ENCODE results near the gene RPS6KA4. TPM values are rescaled to one million over a fixed set of nuclear protein-coding genes. Genes with fewer than 3 reads are reported as not detected.

Gene RPS6KA4
- polyA plus RNA-seq, 1 donor (not counting 4 experiments of a cell fraction or from before 2014, with no cell fraction given): 52.4 TPM

DNA sequence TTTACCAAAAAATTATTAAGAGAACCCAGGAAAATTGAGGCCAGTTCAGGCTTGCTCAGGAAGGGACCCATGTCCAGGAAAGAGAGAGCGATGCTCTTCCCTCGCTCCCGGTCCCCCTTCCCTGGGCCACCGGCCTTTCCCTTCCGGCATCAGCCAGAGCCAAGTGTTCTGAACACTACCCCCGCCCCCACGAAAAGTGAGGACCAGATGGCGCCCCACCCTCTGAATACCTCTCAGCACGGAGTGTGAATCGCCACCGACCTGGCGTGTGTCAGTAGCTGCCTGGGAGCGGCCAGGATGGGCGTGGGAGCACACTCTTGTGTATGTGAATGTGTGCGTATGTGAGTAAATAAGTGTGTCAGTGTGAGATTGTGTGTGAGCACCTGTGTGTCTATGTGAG, 20.2 kb downstream of the RPS6KA4 start:
- no peak overlapping the region for H3K27ac ChIP-seq (ENCODE audit: control insufficient read depth, insufficient read depth, low read length)
- no peak overlapping the region for H3K9ac ChIP-seq (ENCODE audit: control insufficient read depth, extremely low read depth, insufficient read depth, low read length)
- peaks cover 9% of the 10 kb centered on the region for H3K27me3 ChIP-seq (ENCODE audit: control insufficient read depth, extremely low read depth, insufficient read depth, low read length)
- peak overlapping the region in 1 of 3 experiments; percentile 5 for H3K4me3 ChIP-seq (ENCODE audit: control insufficient read depth in 2 of 3, extremely low read depth in 1 of 3, insufficient read depth in 2 of 3, low read depth in 1 of 3, low read length in 3 of 3)
- H2AFZ ChIP-seq (ENCODE audit: control insufficient read depth, low read length): peak overlapping the region; percentile 47
- dilution Hi-C loops (cut with MboI; ENCODE audit: extremely low pct_ligation_motif_present, low sequenced_read_pairs): no loop called here
- H3K79me2 ChIP-seq (ENCODE audit: control insufficient read depth, insufficient read depth, low read length): no peaks in the 10 kb centered on the region
- peak; percentile 26 for FAIRE-seq
- peaks cover 16% of the 10 kb centered on the region for H3K4me1 ChIP-seq (ENCODE audit: control insufficient read depth, extremely low read depth, insufficient read depth, low read length)
- no peaks in the 10 kb centered on the region for H4K20me1 ChIP-seq (ENCODE audit: control insufficient read depth, extremely low read depth, insufficient read depth, low read length)
- no peak for DNase-seq (ENCODE audit: low read depth, low spot score)
- no peaks in the 10 kb centered on the region for H3K36me3 ChIP-seq (ENCODE audit: control insufficient read depth in 2 of 2, extremely low read depth in 1 of 2, insufficient read depth in 2 of 2, low read length in 2 of 2)
- TF ChIP-seq EZH2 (IDR thresholded peaks at IDR 0.05; ENCODE audit: low read length): no peak
- TF ChIP-seq, protein P1, sequence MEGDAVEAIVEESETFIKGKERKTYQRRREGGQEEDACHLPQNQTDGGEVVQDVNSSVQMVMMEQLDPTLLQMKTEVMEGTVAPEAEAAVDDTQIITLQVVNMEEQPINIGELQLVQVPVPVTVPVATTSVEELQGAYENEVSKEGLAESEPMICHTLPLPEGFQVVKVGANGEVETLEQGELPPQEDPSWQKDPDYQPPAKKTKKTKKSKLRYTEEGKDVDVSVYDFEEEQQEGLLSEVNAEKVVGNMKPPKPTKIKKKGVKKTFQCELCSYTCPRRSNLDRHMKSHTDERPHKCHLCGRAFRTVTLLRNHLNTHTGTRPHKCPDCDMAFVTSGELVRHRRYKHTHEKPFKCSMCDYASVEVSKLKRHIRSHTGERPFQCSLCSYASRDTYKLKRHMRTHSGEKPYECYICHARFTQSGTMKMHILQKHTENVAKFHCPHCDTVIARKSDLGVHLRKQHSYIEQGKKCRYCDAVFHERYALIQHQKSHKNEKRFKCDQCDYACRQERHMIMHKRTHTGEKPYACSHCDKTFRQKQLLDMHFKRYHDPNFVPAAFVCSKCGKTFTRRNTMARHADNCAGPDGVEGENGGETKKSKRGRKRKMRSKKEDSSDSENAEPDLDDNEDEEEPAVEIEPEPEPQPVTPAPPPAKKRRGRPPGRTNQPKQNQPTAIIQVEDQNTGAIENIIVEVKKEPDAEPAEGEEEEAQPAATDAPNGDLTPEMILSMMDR (optimal IDR thresholded peaks at IDR 0.05 in 1 of 3, IDR thresholded peaks at IDR 0.05 in 1 of 3, conservative IDR thresholded peaks at IDR 0.05 in 1 of 3; ENCODE audit: extremely low read depth in 1 of 3, insufficient read depth in 2 of 3, low read length in 3 of 3): no peak
- H3K9me1 ChIP-seq (ENCODE audit: control insufficient read depth, extremely low read depth, insufficient read depth, low read length): no peaks in the 10 kb centered on the region
- H3K4me2 ChIP-seq (ENCODE audit: control insufficient read depth, extremely low read depth, insufficient read depth, low read depth, low read length): peak overlapping the region; percentile 64
- H3K9me3 ChIP-seq (ENCODE audit: control insufficient read depth, low read depth, low read length): no peaks in the 10 kb centered on the region

DNA sequence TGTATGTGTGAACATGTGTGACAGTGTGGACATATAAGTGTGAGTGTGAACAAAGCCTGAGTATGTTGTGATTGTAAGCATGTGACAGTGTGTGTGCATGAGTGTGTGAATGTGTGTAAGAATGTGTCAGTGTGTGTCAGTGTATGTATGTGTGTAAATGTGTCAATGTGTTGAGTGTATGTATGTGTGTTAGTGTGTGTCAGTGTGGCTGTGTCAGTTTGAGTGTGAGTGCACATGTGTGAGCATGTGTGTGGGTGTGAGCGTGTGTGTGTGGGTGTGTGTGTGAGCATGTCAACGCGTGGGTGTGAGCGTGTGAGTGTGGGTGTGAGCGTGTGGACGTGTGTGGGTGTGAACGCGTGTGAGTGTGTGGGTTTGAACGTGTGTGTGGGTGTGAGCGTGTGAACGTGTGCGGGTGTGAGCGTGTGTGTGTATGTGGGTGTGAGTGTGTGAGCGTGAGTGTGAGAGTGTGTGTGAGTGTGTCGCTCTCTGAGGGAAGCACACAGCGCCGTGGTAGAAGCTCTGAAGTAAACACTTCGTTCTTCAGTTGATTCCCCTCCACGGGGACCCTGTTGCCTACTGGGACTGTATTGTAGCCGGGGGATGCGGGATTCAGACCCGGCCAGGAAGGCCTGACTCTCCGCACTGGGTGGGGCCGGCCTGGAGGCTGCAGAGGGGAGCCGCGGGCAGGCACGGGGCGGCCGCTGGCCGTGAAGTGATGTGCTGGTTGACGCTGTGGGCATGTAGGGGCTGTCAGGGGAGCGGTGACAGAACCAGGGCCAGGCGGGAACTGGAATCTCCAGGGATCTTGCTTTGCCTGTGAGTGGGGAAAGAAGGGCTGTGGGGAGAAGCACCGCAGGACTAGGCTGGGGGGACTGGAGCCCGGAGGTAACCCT, 21.1 kb downstream of the RPS6KA4 start:
- H3K4me3 ChIP-seq (ENCODE audit: control insufficient read depth in 2 of 3, extremely low read depth in 1 of 3, insufficient read depth in 2 of 3, low read depth in 1 of 3, low read length in 3 of 3): no peak overlapping the region
- no peak overlapping the region for H3K27ac ChIP-seq (ENCODE audit: control insufficient read depth, insufficient read depth, low read length)
- H3K4me2 ChIP-seq (ENCODE audit: control insufficient read depth, extremely low read depth, insufficient read depth, low read depth, low read length): no peak overlapping the region
- TF ChIP-seq, protein P1 (optimal IDR thresholded peaks at IDR 0.05 in 1 of 3, IDR thresholded peaks at IDR 0.05 in 1 of 3, conservative IDR thresholded peaks at IDR 0.05 in 1 of 3; ENCODE audit: extremely low read depth in 1 of 3, insufficient read depth in 2 of 3, low read length in 3 of 3): no peak
- TF ChIP-seq EZH2 (IDR thresholded peaks at IDR 0.05; ENCODE audit: low read length): no peak
- H3K4me1 ChIP-seq (ENCODE audit: control insufficient read depth, extremely low read depth, insufficient read depth, low read length): peaks cover 16% of the 10 kb centered on the region
- no peaks in the 10 kb centered on the region for H3K79me2 ChIP-seq (ENCODE audit: control insufficient read depth, insufficient read depth, low read length)
- dilution Hi-C loops (cut with MboI; ENCODE audit: extremely low pct_ligation_motif_present, low sequenced_read_pairs): no loop called here
- H3K9me1 ChIP-seq (ENCODE audit: control insufficient read depth, extremely low read depth, insufficient read depth, low read length): no peaks in the 10 kb centered on the region
- no peak overlapping the region for H3K9ac ChIP-seq (ENCODE audit: control insufficient read depth, extremely low read depth, insufficient read depth, low read length)
- no peak for FAIRE-seq
- peaks cover 14% of the 10 kb centered on the region for H3K27me3 ChIP-seq (ENCODE audit: control insufficient read depth, extremely low read depth, insufficient read depth, low read length)
- H3K9me3 ChIP-seq (ENCODE audit: control insufficient read depth, low read depth, low read length): no peaks in the 10 kb centered on the region
- DNase-seq (ENCODE audit: low read depth, low spot score): no peak
- no peaks in the 10 kb centered on the region for H4K20me1 ChIP-seq (ENCODE audit: control insufficient read depth, extremely low read depth, insufficient read depth, low read length)
- H2AFZ ChIP-seq (ENCODE audit: control insufficient read depth, low read length): no peak overlapping the region
- no peaks in the 10 kb centered on the region for H3K36me3 ChIP-seq (ENCODE audit: control insufficient read depth in 2 of 2, extremely low read depth in 1 of 2, insufficient read depth in 2 of 2, low read length in 2 of 2)
